DOHH2 (cell line): ENCODE data around the gene OGFOD2.

Experiments used
- H3F3A ChIP-seq: fragments of 200-600 bp; sonication (generic), shearing (Covaris generic); 2 replicates; pipeline ENCODE4 v1.6.0; 2016; ENCODE audit warnings: antibody characterized with exemption, mild to moderate bottlenecking; ENCODE audit not compliant: control insufficient read depth, insufficient read depth
- H3K27ac ChIP-seq: fragments of 200-600 bp; sonication (generic); 2 replicates; pipeline ENCODE4 v1.5.1; 2014; ENCODE audit warnings: low read depth, mild to moderate bottlenecking, low read length, moderate library complexity
- H3K27me3 ChIP-seq: fragments of 200-600 bp; sonication (generic); 2 replicates; pipeline ENCODE4 v1.6.1; 2014; ENCODE audit warnings: mild to moderate bottlenecking, low read length, mixed read lengths; ENCODE audit not compliant: control insufficient read depth
- H3K36me3 ChIP-seq: fragments of 200-600 bp; sonication (generic); 2 replicates; pipeline ENCODE4 v1.6.1; 2014; ENCODE audit warnings: mild to moderate bottlenecking, low read length, moderate library complexity, mixed read lengths; ENCODE audit not compliant: control insufficient read depth
- H3K4me1 ChIP-seq: fragments of 200-600 bp; sonication (generic); 2 replicates; pipeline ENCODE4 v1.6.1; 2014; ENCODE audit warnings: mild to moderate bottlenecking, low read length, mixed read lengths; ENCODE audit not compliant: control insufficient read depth
- H3K4me2 ChIP-seq: fragments of 200-600 bp; sonication (generic); 2 replicates; pipeline ENCODE4 v1.6.0; 2014; ENCODE audit warnings: mild to moderate bottlenecking, low read length, moderate library complexity
- H3K4me3 ChIP-seq: fragments of 200-600 bp; sonication (generic); 2 replicates; pipeline ENCODE4 v1.5.1; 2014; ENCODE audit warnings: mild to moderate bottlenecking, low read length, mixed read lengths
- H3K79me2 ChIP-seq: fragments of 200-600 bp; sonication (generic); 2 replicates; pipeline ENCODE4 v1.6.1; 2014; ENCODE audit warnings: mild to moderate bottlenecking, low read length, mixed read lengths; ENCODE audit not compliant: control insufficient read depth
- H3K9me2 ChIP-seq: fragments of 200-600 bp; sonication (generic); replicated peaks from 2 replicates; pipeline ENCODE4 v1.6.1; 2014; ENCODE audit warnings: mild to moderate bottlenecking, low read length, mixed read lengths; ENCODE audit not compliant: control insufficient read depth
- H3K9me3 ChIP-seq: fragments of 200-600 bp; sonication (generic); 2 replicates; pipeline ENCODE4 v1.6.1; 2014; ENCODE audit warnings: antibody characterized with exemption, low read length, mixed read lengths; ENCODE audit not compliant: control insufficient read depth, insufficient read depth
- H4K20me1 ChIP-seq: fragments of 200-600 bp; sonication (generic); 2 replicates; pipeline ENCODE4 v1.6.0; 2014; ENCODE audit warnings: low read depth, mild to moderate bottlenecking, antibody characterized with exemption, low read length, moderate library complexity; ENCODE audit not compliant: control insufficient read depth, insufficient read depth
- CTCF ChIP-seq: fragments of 200-600 bp; sonication (generic); IDR thresholded peaks from one replicate; pipeline ENCODE4 v1.5.1; 2014; ENCODE audit warnings: antibody characterized with exemption, mild to moderate bottlenecking, low read depth, low read length; ENCODE audit not compliant: poor library complexity, severe bottlenecking
- EZH2phosphoT487 ChIP-seq: fragments of 200-600 bp; sonication (generic); IDR thresholded peaks from 2 replicates; pipeline ENCODE4 v1.6.1; 2017; ENCODE audit warnings: borderline replicate concordance, mild to moderate bottlenecking, antibody characterized with exemption, low read length, moderate library complexity, mixed read lengths

OGFOD2 gene

GRCh38 chr12:122949816-122950675, 25.0 kb upstream of the OGFOD2 start:
- TF ChIP-seq CTCF = no peak
- TF ChIP-seq EZH2phosphoT487 = no peak

GRCh38 chr12:122951406-122951805, 23.6 kb upstream of the OGFOD2 start:
- Histone ChIP-seq H3K4me1 (peaks cover 7% of the 10 kb centered on the region), H4K20me1 (no peaks in the 10 kb centered on the region), H3K27ac (no peak overlapping the region), H3K4me2 (no peak overlapping the region), H3K9me3 (no peaks in the 10 kb centered on the region), H3K27me3 (no peaks in the 10 kb centered on the region), H3K79me2 (no peaks in the 10 kb centered on the region), H3F3A (no peaks in the 10 kb centered on the region), H3K9me2 (no peaks in the 10 kb centered on the region), H3K36me3 (no peaks in the 10 kb centered on the region), H3K4me3 (no peak overlapping the region)
- TF ChIP-seq EZH2phosphoT487 (no peak), CTCF (no peak)

More at GRCh38 chr12:122949816-122950675, 25.0 kb upstream of the OGFOD2 start:
- no peak overlapping the region for H3K4me3 ChIP-seq
- H4K20me1 ChIP-seq = no peaks in the 10 kb centered on the region
- no peaks in the 10 kb centered on the region for H3K9me2 ChIP-seq
- H3K4me2 ChIP-seq = no peak overlapping the region
- no peak overlapping the region for H3K27ac ChIP-seq
- H3K36me3 ChIP-seq = no peaks in the 10 kb centered on the region
- H3K79me2 ChIP-seq = no peaks in the 10 kb centered on the region
- no peaks in the 10 kb centered on the region for H3K27me3 ChIP-seq
- peaks cover 7% of the 10 kb centered on the region for H3K4me1 ChIP-seq
- no peaks in the 10 kb centered on the region for H3K9me3 ChIP-seq
- no peaks in the 10 kb centered on the region for H3F3A ChIP-seq

- H3K4me2 ChIP-seq = no peak overlapping the region
- H3K36me3 ChIP-seq = no peaks in the 10 kb centered on the region
- no peak overlapping the region for H3K27ac ChIP-seq
These were observed 22.8 kb upstream of the OGFOD2 start for GRCh38 chr12:122951979-122952892.

More at GRCh38 chr12:122951979-122952892, 22.8 kb upstream of the OGFOD2 start:
- Histone ChIP-seq H3K79me2 (no peaks in the 10 kb centered on the region), H4K20me1 (no peaks in the 10 kb centered on the region), H3K4me1 (peaks cover under 1% of the 10 kb centered on the region; the same call in 1 of the 2 replicates), H3K4me3 (no peak overlapping the region), H3K9me2 (no peaks in the 10 kb centered on the region), H3F3A (no peaks in the 10 kb centered on the region), H3K9me3 (no peaks in the 10 kb centered on the region), H3K27me3 (no peaks in the 10 kb centered on the region)
- TF ChIP-seq CTCF (peak; percentile 94), EZH2phosphoT487 (no peak)
